OCI-LY7 (cell line): ENCODE measurements around the gene TBX4.

Experiments used
- EZH2phosphoT487 ChIP-seq: fragments of 200-600 bp; sonication (generic); IDR thresholded peaks from 2 replicates; pipeline ENCODE4 v1.6.1; 2018; ENCODE audit warnings: low read depth, borderline replicate concordance, mild to moderate bottlenecking, mixed run types, antibody characterized with exemption, low read length, moderate library complexity, mixed read lengths
- TF ChIP-seq, protein P1 (sequence below): fragments of 200-600 bp; sonication (generic); conservative IDR thresholded peaks from 2 replicates; pipeline ENCODE4 v1.5.1; 2014; ENCODE audit warnings: mild to moderate bottlenecking, antibody characterized with exemption, low read length, moderate library complexity, mixed read lengths

DNA sequence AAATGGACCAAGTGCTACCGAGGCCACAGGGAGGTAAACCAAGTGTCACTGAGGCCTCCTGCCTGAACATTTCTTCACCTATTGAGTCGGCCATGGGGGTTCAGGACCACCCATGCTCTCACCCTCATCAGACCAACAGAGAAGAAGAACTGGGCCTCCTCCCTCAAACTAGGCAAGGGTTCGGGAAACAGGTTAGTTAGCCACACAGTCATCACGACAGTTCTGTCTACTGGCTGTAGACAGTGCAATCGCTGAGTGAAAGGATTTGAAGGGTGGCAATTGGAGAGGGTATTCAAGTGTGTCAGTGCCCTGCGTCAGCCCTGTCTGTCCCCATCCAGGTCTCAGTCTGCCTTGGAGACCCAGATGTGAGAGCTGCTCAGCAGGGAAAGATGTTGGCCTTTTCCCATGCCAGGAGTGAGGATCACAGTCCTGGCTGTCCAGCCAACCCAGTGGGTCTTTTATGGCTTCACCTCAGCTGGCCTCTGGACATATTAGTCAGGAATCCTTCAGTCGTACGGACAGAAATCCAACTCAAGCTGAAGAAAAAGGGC lies 32.7 kb upstream of the TBX4 start:
- TF ChIP-seq, protein P1, sequence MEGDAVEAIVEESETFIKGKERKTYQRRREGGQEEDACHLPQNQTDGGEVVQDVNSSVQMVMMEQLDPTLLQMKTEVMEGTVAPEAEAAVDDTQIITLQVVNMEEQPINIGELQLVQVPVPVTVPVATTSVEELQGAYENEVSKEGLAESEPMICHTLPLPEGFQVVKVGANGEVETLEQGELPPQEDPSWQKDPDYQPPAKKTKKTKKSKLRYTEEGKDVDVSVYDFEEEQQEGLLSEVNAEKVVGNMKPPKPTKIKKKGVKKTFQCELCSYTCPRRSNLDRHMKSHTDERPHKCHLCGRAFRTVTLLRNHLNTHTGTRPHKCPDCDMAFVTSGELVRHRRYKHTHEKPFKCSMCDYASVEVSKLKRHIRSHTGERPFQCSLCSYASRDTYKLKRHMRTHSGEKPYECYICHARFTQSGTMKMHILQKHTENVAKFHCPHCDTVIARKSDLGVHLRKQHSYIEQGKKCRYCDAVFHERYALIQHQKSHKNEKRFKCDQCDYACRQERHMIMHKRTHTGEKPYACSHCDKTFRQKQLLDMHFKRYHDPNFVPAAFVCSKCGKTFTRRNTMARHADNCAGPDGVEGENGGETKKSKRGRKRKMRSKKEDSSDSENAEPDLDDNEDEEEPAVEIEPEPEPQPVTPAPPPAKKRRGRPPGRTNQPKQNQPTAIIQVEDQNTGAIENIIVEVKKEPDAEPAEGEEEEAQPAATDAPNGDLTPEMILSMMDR, result no peak
- TF ChIP-seq EZH2phosphoT487, result no peak
